Ureter (tissue), 1 donor: Measurements from ENCODE around the gene TEKT2. TPM values are rescaled to one million over a fixed set of nuclear protein-coding genes. Genes with fewer than 3 reads are reported as not detected.

Experiments
- DNase-seq: peaks from one replicate; pipeline ENCODE4 v3.0.0-alpha.2; 2020; ENCODE audit warnings: low spot score
- total RNA-seq: library from RNA; stranded (reverse); gene quantifications from one replicate; pipeline ENCODE4 v1.2.4, GENCODE V29; 2023
- donor health status: DM: yes; HTN: yes; CAD: no.

The TEKT2 gene
- total RNA-seq, 1 donor from 2014 or later, result not detected

GRCh38 chr1:36106269-36106668, 22.4 kb downstream of the TEKT2 start:
- no peak for DNase-seq

- DNase-seq, result no peak
Observed at GRCh38 chr1:36107394-36107793, 23.5 kb downstream of the TEKT2 start.

- DNase-seq, result no peak
Observed at GRCh38 chr1:36108314-36108713, 24.4 kb downstream of the TEKT2 start.

GRCh38 chr1:36109041-36109679, 25.3 kb downstream of the TEKT2 start:
- no peak for DNase-seq

GRCh38 chr1:36111151-36111550, 27.3 kb downstream of the TEKT2 start:
- no peak for DNase-seq

- DNase-seq, result no peak
Observed at GRCh38 chr1:36112823-36113222, 28.9 kb downstream of the TEKT2 start.

- DNase-seq, result no peak
Observed at GRCh38 chr1:36114371-36114770, 30.5 kb downstream of the TEKT2 start.

- peak; percentile 64 for DNase-seq
Observed at GRCh38 chr1:36115200-36115669, 31.3 kb downstream of the TEKT2 start.

- no peak for DNase-seq
Observed at GRCh38 chr1:36115931-36116330, 32.0 kb downstream of the TEKT2 start.

GRCh38 chr1:36116901-36117300, 33.0 kb downstream of the TEKT2 start:
- DNase-seq, result no peak

GRCh38 chr1:36118447-36119204, 34.7 kb downstream of the TEKT2 start:
- no peak for DNase-seq

- DNase-seq, result no peak
Observed at GRCh38 chr1:36119456-36119855, 35.6 kb downstream of the TEKT2 start.

- no peak for DNase-seq
Observed at GRCh38 chr1:36122062-36123030, 38.5 kb downstream of the TEKT2 start.

GRCh38 chr1:36123356-36123755, 39.5 kb downstream of the TEKT2 start:
- DNase-seq, result no peak

GRCh38 chr1:36124404-36125128, 40.7 kb downstream of the TEKT2 start:
- DNase-seq, result no peak

GRCh38 chr1:36125129-36125991, 41.5 kb downstream of the TEKT2 start, which contains the start of gene COL8A2:
COL8A2 (minus strand) TSS chr1:36125222; CDS start chr1:36100242, 24,980 bp downstream.
- no peak for DNase-seq

- DNase-seq, result no peak
Observed at GRCh38 chr1:36126005-36126716, 42.3 kb downstream of the TEKT2 start.

- DNase-seq, result no peak
Observed at GRCh38 chr1:36126797-36127500, 43.1 kb downstream of the TEKT2 start.
